IMR-90 (cell line): ENCODE results near the gene RUFY1. TPM values are rescaled to one million over a fixed set of nuclear protein-coding genes. Genes with fewer than 3 reads are reported as not detected.

ENCODE experiments used
- ATAC-seq: fragments of 200-7000 bp; cut with Tn5 transposase; 2 replicates; pipeline ENCODE4 v1.9.1; 2020; ENCODE audit warnings: low read depth, mild to moderate bottlenecking, moderate library complexity
- BruUV-seq: library from RNA; stranded (reverse); fragments of 400-500 nt; replicated peaks from 2 replicates; lab custom pipeline; 2021; lab: Mats Ljungman, UMichigan
- CTCF ChIA-PET: fragments of 300-600 bp; formaldehyde crosslinking; extraction: SDS; loops from one replicate; lab custom pipeline; 2021; ENCODE audit warnings: antibody characterized with exemption; lab: Yijun Ruan, JAX
- POLR2A ChIA-PET: fragments of 300-600 bp; sonication (Branson Sonifier 250); formaldehyde crosslinking; loops from one replicate; lab custom pipeline; 2022; ENCODE audit warnings: antibody characterized with exemption; ENCODE audit not compliant: unreplicated experiment; lab: Charles Lee
- DNase-seq: peaks from one replicate; pipeline ENCODE4 v3.0.0; 2013
- H2AFZ ChIP-seq: replicated peaks from 2 replicates; pipeline ENCODE3; 2013; ENCODE audit warnings: low read length, mild to moderate bottlenecking; ENCODE audit not compliant: poor library complexity
- H2AK5ac ChIP-seq: 2 replicates; pipeline ENCODE4 v1.6.1; 2013; ENCODE audit warnings: low read depth, low read length, inconsistent platforms
- H2AK9ac ChIP-seq: replicated peaks from 2 replicates; pipeline ENCODE3; 2013; ENCODE audit warnings: mild to moderate bottlenecking, low read depth, low read length, moderate library complexity; ENCODE audit not compliant: poor library complexity
- H2BK120ac ChIP-seq: 2 replicates; pipeline ENCODE4 v1.6.1; 2013; ENCODE audit warnings: low read depth, low read length, inconsistent platforms
- H2BK15ac ChIP-seq: 3 replicates; pipeline ENCODE4 v1.6.1; 2013; ENCODE audit warnings: low read depth, low read length, inconsistent platforms
- H2BK20ac ChIP-seq: 2 replicates; pipeline ENCODE4 v1.6.1; 2013; ENCODE audit warnings: low read depth, mild to moderate bottlenecking, inconsistent platforms, low read length, moderate library complexity
- H2BK5ac ChIP-seq: 2 replicates; pipeline ENCODE4 v1.6.1; 2013; ENCODE audit warnings: mild to moderate bottlenecking, low read depth, low read length, inconsistent platforms; ENCODE audit not compliant: poor library complexity, severe bottlenecking
- H3K14ac ChIP-seq: replicated peaks from 2 replicates; pipeline ENCODE4 v1.6.1; 2013; ENCODE audit warnings: low read depth, low read length, inconsistent platforms
- H3K18ac ChIP-seq: 2 replicates; pipeline ENCODE4 v1.6.1; 2013; ENCODE audit warnings: low read depth, low read length, control low read depth
- H3K23ac ChIP-seq: 2 replicates; pipeline ENCODE4 v1.6.1; 2013; ENCODE audit warnings: low read depth, low read length, inconsistent platforms
- H3K27ac ChIP-seq: 2 replicates; pipeline ENCODE4 v1.5.1; 2013; ENCODE audit warnings: mild to moderate bottlenecking, control low read depth, low read length; ENCODE audit not compliant: insufficient read depth
- H3K27me3 ChIP-seq: 2 replicates; pipeline ENCODE4 v1.6.1; 2013; ENCODE audit warnings: low read length; ENCODE audit not compliant: control insufficient read depth, insufficient read depth
- H3K36me3 ChIP-seq: 2 replicates; pipeline ENCODE4 v1.6.1; 2013; ENCODE audit warnings: low read length, mixed read lengths; ENCODE audit not compliant: control insufficient read depth, insufficient read depth
- H3K4ac ChIP-seq: 2 replicates; pipeline ENCODE4 v1.6.1; 2013; ENCODE audit warnings: low read depth, low read length, inconsistent platforms
- H3K4me1 ChIP-seq: 2 replicates; pipeline ENCODE4 v1.6.1; 2013; ENCODE audit warnings: low read length, mixed read lengths; ENCODE audit not compliant: control insufficient read depth, insufficient read depth
- H3K4me2 ChIP-seq: 2 replicates; pipeline ENCODE4 v1.6.1; 2013; ENCODE audit warnings: low read depth, mild to moderate bottlenecking, control low read depth, low read length, moderate library complexity
- H3K4me3 ChIP-seq: 2 replicates; pipeline ENCODE4 v1.5.1; 2013; ENCODE audit warnings: low read depth, mild to moderate bottlenecking, control low read depth, low read length, moderate library complexity; ENCODE audit not compliant: insufficient read depth
- H3K56ac ChIP-seq: 2 replicates; pipeline ENCODE4 v1.6.1; 2013; ENCODE audit warnings: low read length, inconsistent platforms; ENCODE audit not compliant: insufficient read depth; ENCODE audit errors: extremely low read depth
- H3K79me1 ChIP-seq, 2 experiments: 2 replicates each; pipeline ENCODE4 v1.6.1; 2013; ENCODE audit warnings: low read length in 2 of 2, inconsistent platforms in 1 of 2, low read depth in 1 of 2
- H3K9ac ChIP-seq: 2 replicates; pipeline ENCODE4 v1.6.1; 2013; ENCODE audit warnings: low read depth, low read length, control low read depth
- H3K9me1 ChIP-seq: 2 replicates; pipeline ENCODE4 v1.6.1; 2013; ENCODE audit warnings: low read length, inconsistent platforms; ENCODE audit not compliant: insufficient read depth
- H3K9me3 ChIP-seq: 2 replicates; pipeline ENCODE4 v1.6.1; 2013; ENCODE audit warnings: low read length; ENCODE audit not compliant: control insufficient read depth, insufficient read depth
- H4K20me1 ChIP-seq: 2 replicates; pipeline ENCODE4 v1.6.1; 2013; ENCODE audit warnings: low read length, inconsistent platforms; ENCODE audit not compliant: insufficient read depth
- H4K5ac ChIP-seq: 2 replicates; pipeline ENCODE4 v1.6.1; 2013; ENCODE audit warnings: mild to moderate bottlenecking, low read depth, low read length, control low read depth
- H4K8ac ChIP-seq, 2 experiments: 2 replicates each; pipeline ENCODE4 v1.6.1; 2013; ENCODE audit warnings: low read depth in 2 of 2, low read length in 2 of 2, control low read depth in 1 of 2, inconsistent platforms in 1 of 2
- H4K91ac ChIP-seq: 2 replicates; pipeline ENCODE4 v1.6.1; 2013; ENCODE audit warnings: low read depth, low read length, inconsistent platforms; ENCODE audit not compliant: insufficient read depth
- BHLHE40 ChIP-seq: fragments of 150-350 bp; IDR thresholded peaks from 2 replicates; pipeline ENCODE4 v1.6.1; 2016; ENCODE audit warnings: mild to moderate bottlenecking, low read depth, low read length
- CEBPB ChIP-seq: IDR thresholded peaks from 2 replicates; pipeline ENCODE4 v1.6.1; 2012; ENCODE audit warnings: low read depth, low read length, improper control_type of control experiment
- CHD1 ChIP-seq: IDR thresholded peaks from 2 replicates; pipeline ENCODE4 v1.6.1; 2012; ENCODE audit warnings: low read depth, low read length, improper control_type of control experiment
- CTCF ChIP-seq: conservative IDR thresholded peaks from 2 replicates; pipeline ENCODE4 v1.5.1; 2012; ENCODE audit warnings: mild to moderate bottlenecking, low read depth, low read length, improper control_type of control experiment
- MAFK ChIP-seq: IDR thresholded peaks from 2 replicates; pipeline ENCODE4 v1.6.1; 2012; ENCODE audit warnings: low read depth, low read length, improper control_type of control experiment
- RAD21 ChIP-seq: IDR thresholded peaks from 2 replicates; pipeline ENCODE4 v1.6.1; 2012; ENCODE audit warnings: low read length, improper control_type of control experiment
- WGBS, 2 experiments: methylation state at CpG; one replicate each; pipeline versions ENCODE4 v1.1.5 to v1.1.7; 2013; ENCODE audit warnings: missing lambda C conversion rate in 2 of 2; ENCODE audit not compliant: insufficient read length in 1 of 2; ENCODE audit errors: extremely low coverage in 2 of 2; 5-methylcytosine and 5-hydroxymethylcytosine counted together
- dilution Hi-C: fragments of 300-500 bp; cut with HindIII; formaldehyde crosslinking; loops from one replicate; pipeline ENCODE4 v1.14.3; 2018; ENCODE audit warnings: low sequenced_read_pairs; ENCODE audit not compliant: unreplicated experiment
- in situ Hi-C: fragments of 300-500 bp; cut with MboI; formaldehyde crosslinking; loops from 3 replicates; pipeline ENCODE4 v1.14.3; 2019; ENCODE audit warnings: low sequenced_read_pairs, inconsistent platforms, mixed read lengths
- intact Hi-C: fragments of 100-400 bp; cut with micrococcal nuclease; formaldehyde crosslinking; loops from 2 replicates; pipeline ENCODE4 v1.10.0; 2022
- polyA plus RNA-seq, 3 experiments: library from polyadenylated mRNA; depleted of rRNA; stranded (reverse); fragments of >200 nt; gene quantifications; 2 replicates each; pipeline ENCODE4 v1.2.3, GENCODE V29; 2012; ENCODE audit warnings: low replicate concordance in 1 of 3
- total RNA-seq: library from RNA; depleted of rRNA; stranded (reverse); fragments of >200 nt; gene quantifications from 2 replicates; pipeline ENCODE4 v1.2.3, GENCODE V29; 2012
- TF ChIP-seq, protein P1 (sequence below): fragments of 150-350 bp; IDR thresholded peaks from 2 replicates; pipeline ENCODE4 v1.6.1; 2017; ENCODE audit warnings: mild to moderate bottlenecking, antibody characterized with exemption, low read length, low read depth

Gene RUFY1
- total and polyA plus RNA-seq, 2 of the 4 experiments (the other 2 are of a cell fraction): 19.5 to 21.8 TPM

GRCh38 chr5:179526978-179527377, 23.4 kb upstream of the RUFY1 start:
- Histone ChIP-seq H4K20me1 (no peaks in the 10 kb centered on the region), H4K8ac (no peak overlapping the region), H3K36me3 (no peaks in the 10 kb centered on the region), H3K14ac (no peak overlapping the region), H3K79me1 (no peaks in the 10 kb centered on the region), H3K27ac (no peak overlapping the region), H3K23ac (no peak overlapping the region), H4K91ac (no peak overlapping the region), H3K4me1 (no peaks in the 10 kb centered on the region), H2BK5ac (no peak overlapping the region), H3K56ac (no peak overlapping the region), H3K18ac (no peak overlapping the region), H3K27me3 (peaks cover 5% of the 10 kb centered on the region), H2BK120ac (no peak overlapping the region), H2BK15ac (no peak overlapping the region), H3K9me1 (no peaks in the 10 kb centered on the region), H3K9me3 (no peaks in the 10 kb centered on the region), H2AK5ac (no peak overlapping the region), H3K4ac (no peak overlapping the region), H3K4me2 (no peak overlapping the region), H2BK20ac (no peak overlapping the region), H2AFZ (no peak overlapping the region), H3K9ac (no peak overlapping the region), H3K4me3 (no peak overlapping the region), H4K5ac (no peak overlapping the region), H2AK9ac (no peak overlapping the region)
- ChIA-PET POLR2A (no interaction called here), CTCF (no interaction called here)
- no TSS peak for BruUV-seq
- ATAC-seq (no peak), DNase-seq (no peak)
- in situ Hi-C loops: no loop called here
- intact Hi-C loops: loop anchor here (5.0 kb wide), 1 partner anchor 115 kb away; no protein-coding TSS in a partner anchor
- WGBS, 2 experiments: no CpG with 5 or more reads among the region's 1 CpG
- dilution Hi-C loops: no loop called here
- TF ChIP-seq CEBPB: peak; percentile 40; the same call in 1 of the 2 replicates
- TF ChIP-seq BHLHE40: no peak
- TF ChIP-seq RAD21: no peak
- TF ChIP-seq, protein P1, sequence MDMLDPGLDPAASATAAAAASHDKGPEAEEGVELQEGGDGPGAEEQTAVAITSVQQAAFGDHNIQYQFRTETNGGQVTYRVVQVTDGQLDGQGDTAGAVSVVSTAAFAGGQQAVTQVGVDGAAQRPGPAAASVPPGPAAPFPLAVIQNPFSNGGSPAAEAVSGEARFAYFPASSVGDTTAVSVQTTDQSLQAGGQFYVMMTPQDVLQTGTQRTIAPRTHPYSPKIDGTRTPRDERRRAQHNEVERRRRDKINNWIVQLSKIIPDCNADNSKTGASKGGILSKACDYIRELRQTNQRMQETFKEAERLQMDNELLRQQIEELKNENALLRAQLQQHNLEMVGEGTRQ: no peak
- TF ChIP-seq MAFK: no peak
- no peak for TF ChIP-seq CHD1
- TF ChIP-seq CTCF: no peak
